Measurements from ENCODE around the gene SLC6A7. TPM values are rescaled to one million over a fixed set of nuclear protein-coding genes. Genes with fewer than 3 reads are reported as not detected.

The SLC6A7 gene
- polyA plus RNA-seq, 1 experiment, result not detected

GRCh38 chr5:150217038-150217437, 27.2 kb downstream of the SLC6A7 start:
- TF ChIP-seq, protein P1, sequence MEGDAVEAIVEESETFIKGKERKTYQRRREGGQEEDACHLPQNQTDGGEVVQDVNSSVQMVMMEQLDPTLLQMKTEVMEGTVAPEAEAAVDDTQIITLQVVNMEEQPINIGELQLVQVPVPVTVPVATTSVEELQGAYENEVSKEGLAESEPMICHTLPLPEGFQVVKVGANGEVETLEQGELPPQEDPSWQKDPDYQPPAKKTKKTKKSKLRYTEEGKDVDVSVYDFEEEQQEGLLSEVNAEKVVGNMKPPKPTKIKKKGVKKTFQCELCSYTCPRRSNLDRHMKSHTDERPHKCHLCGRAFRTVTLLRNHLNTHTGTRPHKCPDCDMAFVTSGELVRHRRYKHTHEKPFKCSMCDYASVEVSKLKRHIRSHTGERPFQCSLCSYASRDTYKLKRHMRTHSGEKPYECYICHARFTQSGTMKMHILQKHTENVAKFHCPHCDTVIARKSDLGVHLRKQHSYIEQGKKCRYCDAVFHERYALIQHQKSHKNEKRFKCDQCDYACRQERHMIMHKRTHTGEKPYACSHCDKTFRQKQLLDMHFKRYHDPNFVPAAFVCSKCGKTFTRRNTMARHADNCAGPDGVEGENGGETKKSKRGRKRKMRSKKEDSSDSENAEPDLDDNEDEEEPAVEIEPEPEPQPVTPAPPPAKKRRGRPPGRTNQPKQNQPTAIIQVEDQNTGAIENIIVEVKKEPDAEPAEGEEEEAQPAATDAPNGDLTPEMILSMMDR (IDR thresholded peaks at IDR 0.05; ENCODE audit: insufficient read depth, low read depth, low read length), result no peak
- no peaks in the 10 kb centered on the region for H3K36me3 ChIP-seq (ENCODE audit: control insufficient read depth, insufficient read depth, low read length)
- peaks cover 1% of the 10 kb centered on the region; the same call in 1 of the 2 replicates for H3K27me3 ChIP-seq (ENCODE audit: control insufficient read depth, insufficient read depth, low read length)
- H3K4me3 ChIP-seq (ENCODE audit: low read depth, low read length), result no peak overlapping the region
- ChIA-PET CTCF (interaction anchor here (0.6 to 3.5 kb wide), 12 partner anchors 11 to 383 kb away, joined by 3 to 26 read pairs (median 6); no protein-coding TSS in a partner anchor), POLR2A (no interaction called here)
- DNase-seq (ENCODE audit: low read depth), result no peak

DNA sequence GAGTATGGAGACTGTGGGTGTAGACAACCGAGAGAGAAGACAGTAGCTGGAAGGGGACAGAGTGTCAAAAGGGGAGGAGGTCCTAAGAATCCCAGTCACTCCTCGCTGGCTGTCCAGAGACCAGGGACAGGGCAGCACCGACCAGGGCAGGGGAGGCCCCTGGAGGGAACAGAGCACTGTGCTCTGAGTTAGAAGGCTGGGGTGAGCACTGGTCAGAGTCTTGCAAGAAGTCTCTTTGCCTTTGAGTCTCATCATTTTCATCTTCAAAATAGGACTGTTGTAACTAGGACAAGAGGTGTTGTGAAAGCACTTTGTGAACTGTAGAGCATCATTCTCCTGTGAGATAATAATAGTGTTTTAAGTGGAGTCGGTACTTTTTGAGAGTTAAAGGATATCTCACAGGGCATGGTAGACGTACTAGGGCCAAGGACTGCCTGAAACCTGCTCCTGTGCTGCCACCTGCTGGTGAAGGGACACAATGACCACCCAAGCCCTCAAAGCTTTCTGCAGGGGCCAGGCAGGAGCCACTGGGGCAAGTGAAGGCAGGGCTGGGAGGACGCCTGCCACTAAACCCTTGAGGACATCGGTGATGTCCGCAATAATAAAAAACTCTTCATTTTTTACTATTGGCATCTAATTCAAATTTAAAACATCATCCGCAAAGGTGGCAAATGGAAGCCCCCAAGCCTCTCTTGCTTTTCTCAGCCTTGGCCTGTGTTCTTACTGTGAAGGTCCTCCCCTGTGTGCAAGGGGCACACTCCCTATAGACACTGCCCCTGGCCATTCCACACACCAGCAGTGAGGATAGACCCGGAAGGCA, 28.2 kb downstream of the SLC6A7 start:
- H3K36me3 ChIP-seq (ENCODE audit: control insufficient read depth, insufficient read depth, low read length), result no peaks in the 10 kb centered on the region
- TF ChIP-seq, protein P1 (IDR thresholded peaks at IDR 0.05; ENCODE audit: insufficient read depth, low read depth, low read length), result peak; percentile 77
- ChIA-PET POLR2A (no interaction called here), CTCF (interaction anchor here (0.6 to 3.8 kb wide), 34 partner anchors 9 to 388 kb away, joined by 3 to 22 read pairs (median 4); no protein-coding TSS in a partner anchor)
- peaks cover 1% of the 10 kb centered on the region; the same call in 1 of the 2 replicates for H3K27me3 ChIP-seq (ENCODE audit: control insufficient read depth, insufficient read depth, low read length)
- DNase-seq (ENCODE audit: low read depth), result no peak
- H3K4me3 ChIP-seq (ENCODE audit: low read depth, low read length), result no peak overlapping the region

- POLR2A ChIA-PET, result no interaction called here
- Histone ChIP-seq H3K36me3 (ENCODE audit: control insufficient read depth, insufficient read depth, low read length) (no peaks in the 10 kb centered on the region), H3K4me3 (ENCODE audit: low read depth, low read length) (no peak overlapping the region)
Measured at GRCh38 chr5:150218693-150219035, 28.8 kb downstream of the SLC6A7 start.

DNA sequence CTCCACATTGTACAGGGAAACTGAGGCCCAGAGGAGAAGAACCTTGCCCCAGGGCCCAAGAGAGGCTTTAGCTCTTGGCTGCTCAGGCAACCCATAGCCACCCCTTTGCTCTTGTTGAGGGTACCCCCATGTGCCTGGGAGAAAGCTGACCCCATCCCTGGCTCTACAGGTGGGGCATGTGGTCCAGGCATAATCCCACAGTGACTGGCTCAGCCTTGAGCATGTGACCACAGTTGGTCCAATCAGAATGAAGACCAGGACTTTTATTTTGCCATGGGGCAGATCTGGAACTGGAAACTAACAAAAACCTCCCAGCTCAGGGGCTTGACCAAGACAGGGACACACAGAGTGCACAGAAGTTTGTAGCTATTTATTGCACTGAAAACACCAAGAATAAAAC, 29.3 kb downstream of the SLC6A7 start:
- DNase-seq (ENCODE audit: low read depth), result no peak
- TF ChIP-seq, protein P1 (IDR thresholded peaks at IDR 0.05; ENCODE audit: insufficient read depth, low read depth, low read length), result no peak
- Histone ChIP-seq H3K4me3 (ENCODE audit: low read depth, low read length) (no peak overlapping the region), H3K27me3 (ENCODE audit: control insufficient read depth, insufficient read depth, low read length) (peaks cover 1% of the 10 kb centered on the region; the same call in 1 of the 2 replicates), H3K36me3 (ENCODE audit: control insufficient read depth, insufficient read depth, low read length) (no peaks in the 10 kb centered on the region)
- ChIA-PET POLR2A (no interaction called here), CTCF (interaction anchor here (0.8 to 3.8 kb wide), 21 partner anchors 8 to 389 kb away, joined by 3 to 22 read pairs (median 6); no protein-coding TSS in a partner anchor)

More at GRCh38 chr5:150218693-150219035, 28.8 kb downstream of the SLC6A7 start:
- H3K27me3 ChIP-seq (ENCODE audit: control insufficient read depth, insufficient read depth, low read length), result peaks cover 1% of the 10 kb centered on the region; the same call in 1 of the 2 replicates
- CTCF ChIA-PET, result interaction anchor here (0.6 to 3.8 kb wide), 34 partner anchors 9 to 388 kb away, joined by 3 to 22 read pairs (median 5); no protein-coding TSS in a partner anchor
- TF ChIP-seq, protein P1 (IDR thresholded peaks at IDR 0.05; ENCODE audit: insufficient read depth, low read depth, low read length), result no peak
- no peak for DNase-seq (ENCODE audit: low read depth)

- no peak for DNase-seq (ENCODE audit: low read depth)
- TF ChIP-seq, protein P1 (IDR thresholded peaks at IDR 0.05; ENCODE audit: insufficient read depth, low read depth, low read length), result no peak
- Histone ChIP-seq H3K4me3 (ENCODE audit: low read depth, low read length) (no peak overlapping the region), H3K27me3 (ENCODE audit: control insufficient read depth, insufficient read depth, low read length) (peaks cover 1% of the 10 kb centered on the region; the same call in 1 of the 2 replicates), H3K36me3 (ENCODE audit: control insufficient read depth, insufficient read depth, low read length) (no peaks in the 10 kb centered on the region)
- CTCF ChIA-PET, result interaction anchor here (0.6 to 3.8 kb wide), 9 partner anchors 8 to 386 kb away, joined by 3 to 22 read pairs (median 3); no protein-coding TSS in a partner anchor
- POLR2A ChIA-PET, result interaction anchor here (0.6 kb wide), 1 partner anchor 227 kb away, joined by 3 read pairs; no protein-coding TSS in a partner anchor
Measured at GRCh38 chr5:150219861-150220260, 30.0 kb downstream of the SLC6A7 start.
